NAMALWA (cell line): ENCODE measurements around the gene FMO4.
"Not testable (repeated sequence)": the region's sequence is repeated elsewhere in the genome, so short reads cannot be mapped to it uniquely, and the experiment has no call there.

ENCODE experiments used
- DNase-seq: peaks from one replicate; pipeline ENCODE4 v3.0.0-alpha.2; 2015; ENCODE audit warnings: low spot score

FMO4 gene

DNA sequence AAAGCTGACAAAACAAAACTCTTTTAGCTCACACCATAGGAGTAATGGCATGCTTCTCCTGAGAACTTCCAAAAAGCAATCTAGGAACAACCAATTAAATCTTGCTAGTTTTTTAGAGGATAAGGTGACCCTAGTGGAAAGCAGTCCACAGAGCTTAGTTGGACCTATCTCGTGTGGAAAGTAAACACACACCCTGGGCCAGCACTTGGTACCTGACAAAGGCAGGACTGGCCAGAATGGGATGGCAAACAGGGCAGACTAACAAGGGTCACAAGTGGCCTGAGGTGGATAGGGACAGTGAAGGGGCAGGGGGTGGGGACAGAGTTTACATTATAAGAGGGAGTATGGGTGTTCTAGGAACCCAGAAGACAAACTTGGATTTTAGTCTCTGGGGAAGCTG lies 22.0 kb downstream of the FMO4 start:
- no peak for DNase-seq

- DNase-seq = not testable (repeated sequence)
These were observed 25.4 kb downstream of the FMO4 start for GRCh38 chr1:171339345-171339744.

GRCh38 chr1:171343727-171344472 lies 29.9 kb downstream of the FMO4 start:
- DNase-seq = no peak

- DNase-seq = no peak
These were observed 30.5 kb downstream of the FMO4 start for GRCh38 chr1:171344473-171344820.

- DNase-seq = no peak
These were observed 31.6 kb downstream of the FMO4 start for GRCh38 chr1:171345536-171345935.

GRCh38 chr1:171346881-171347280 lies 32.9 kb downstream of the FMO4 start:
- no peak for DNase-seq

DNA sequence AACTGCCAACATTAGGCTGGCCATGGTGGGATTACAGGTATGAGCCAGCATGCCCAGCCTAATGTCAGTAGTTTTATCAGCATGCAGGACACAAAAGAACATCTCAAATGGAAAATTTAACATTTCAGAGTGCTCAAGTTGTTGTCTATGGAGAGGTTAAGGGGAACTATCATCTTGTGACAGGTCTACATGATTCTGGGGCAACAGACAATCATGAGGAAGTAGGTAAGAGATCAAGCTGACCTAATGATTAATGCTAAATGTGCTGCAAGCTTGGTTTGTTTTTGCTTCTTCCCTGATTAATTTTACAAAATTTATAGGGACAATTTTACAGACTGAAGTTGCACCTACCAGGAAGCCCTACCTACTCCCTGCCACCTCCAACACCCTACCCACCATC lies 36.6 kb downstream of the FMO4 start:
- no peak for DNase-seq

DNA sequence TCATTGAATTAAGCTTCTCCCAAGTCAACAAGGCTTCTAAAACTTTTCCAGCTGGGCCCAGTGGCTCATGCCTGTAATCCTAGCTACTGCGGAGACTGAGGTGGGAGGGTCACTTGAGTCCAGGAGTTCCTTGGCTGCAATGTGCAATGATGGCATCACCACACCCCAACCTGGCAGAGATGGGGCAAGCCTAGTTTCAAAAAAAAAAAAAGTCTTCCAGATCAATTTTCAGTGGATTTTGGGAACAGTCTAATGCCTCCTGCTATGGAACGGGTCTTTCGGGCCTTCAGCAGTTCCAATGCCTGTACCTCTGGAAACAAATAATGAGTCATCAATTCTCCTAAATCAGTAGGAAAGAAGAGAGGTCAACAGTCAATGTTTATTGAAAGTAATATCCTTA lies 38.0 kb downstream of the FMO4 start:
- DNase-seq = no peak

- DNase-seq = no peak
These were observed 38.6 kb downstream of the FMO4 start for GRCh38 chr1:171352554-171352953.

DNA sequence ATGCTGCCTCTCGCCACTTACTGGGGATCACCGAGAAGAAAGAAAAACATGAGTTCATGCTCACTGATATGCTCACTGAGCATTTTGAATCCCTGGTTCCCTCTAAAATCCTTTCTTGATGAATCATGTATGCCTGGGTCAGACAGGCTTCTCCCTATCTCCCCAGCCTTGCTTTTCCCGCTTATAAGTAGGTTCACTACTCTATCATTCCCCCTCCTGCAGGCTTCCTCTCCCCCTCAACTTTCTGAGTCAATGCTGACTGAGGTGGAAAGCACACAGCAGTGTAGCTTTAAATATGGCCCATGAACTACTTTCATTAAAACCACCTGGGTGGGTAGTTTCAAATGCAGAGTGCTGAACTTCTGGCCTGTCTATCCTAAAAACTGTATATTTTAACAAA lies 41.7 kb downstream of the FMO4 start:
- DNase-seq = no peak

- DNase-seq = no peak
These were observed 43.2 kb downstream of the FMO4 start for GRCh38 chr1:171357179-171357578.

GRCh38 chr1:171359355-171359648 lies 45.3 kb downstream of the FMO4 start:
- not testable (repeated sequence) for DNase-seq

GRCh38 chr1:171359731-171360527 lies 45.9 kb downstream of the FMO4 start:
- DNase-seq = not testable (repeated sequence)

DNA sequence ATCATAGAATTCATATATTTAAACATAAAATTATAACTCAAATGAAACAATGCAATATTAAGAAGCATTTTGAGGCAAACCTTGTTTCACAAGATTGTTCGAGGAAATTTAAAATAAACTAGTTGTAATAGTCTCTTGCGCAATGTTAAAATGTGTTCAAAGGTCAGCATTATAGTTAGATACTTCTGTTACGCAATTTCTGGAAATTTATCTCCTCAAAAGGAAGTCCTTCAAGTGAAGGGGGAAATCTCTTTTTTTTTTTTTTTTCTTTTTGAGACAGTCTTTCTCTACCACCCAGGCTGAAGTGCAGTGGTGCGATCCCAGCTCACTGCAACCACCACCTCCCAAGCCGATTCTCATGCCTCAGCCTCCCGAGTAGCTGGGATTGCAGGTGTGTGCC lies 52.1 kb downstream of the FMO4 start:
- no peak for DNase-seq

- no peak for DNase-seq
These were observed 52.8 kb downstream of the FMO4 start for GRCh38 chr1:171366816-171367215.

DNA sequence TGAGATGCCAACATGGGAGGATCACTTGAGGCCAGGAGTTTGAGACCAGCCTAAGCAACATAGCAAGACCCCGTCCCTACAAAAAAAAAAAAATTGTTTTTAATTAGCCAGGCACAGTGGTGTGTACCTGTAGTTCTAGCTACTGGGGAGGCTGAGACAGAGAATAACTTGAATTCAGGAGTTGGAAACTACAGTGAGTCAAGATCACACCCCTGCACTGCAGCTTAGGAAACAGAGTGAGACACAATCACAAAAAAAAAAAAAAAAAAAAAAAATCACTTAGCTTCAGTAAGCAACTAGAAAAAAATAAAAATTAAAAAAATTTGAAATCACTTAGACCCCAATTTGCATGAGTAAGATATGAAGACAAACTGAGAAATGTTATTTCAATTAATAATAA lies 53.5 kb downstream of the FMO4 start:
- no peak for DNase-seq

GRCh38 chr1:171372418-171373084 lies 58.6 kb downstream of the FMO4 start:
- DNase-seq = no peak

GRCh38 chr1:171373357-171374122 lies 59.6 kb downstream of the FMO4 start:
- DNase-seq = not testable (repeated sequence)

DNA sequence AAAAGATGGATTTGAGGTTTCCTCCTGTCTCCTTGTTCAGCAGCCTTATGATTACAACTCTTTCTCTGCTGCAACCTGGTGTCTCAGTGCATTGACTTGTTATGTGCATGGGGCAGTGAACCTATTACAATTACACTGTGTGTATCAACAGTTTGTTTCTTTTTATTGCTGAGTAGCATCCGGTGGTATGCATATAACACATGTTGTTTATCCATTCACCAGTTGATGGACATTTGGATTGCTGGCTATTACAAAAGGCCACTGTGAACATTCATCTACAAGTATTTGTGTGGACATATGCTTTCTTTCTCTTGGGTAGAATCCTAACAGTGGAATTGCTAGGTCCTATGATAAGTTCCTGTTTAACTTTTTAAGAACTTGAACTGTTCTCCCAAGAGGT lies 65.9 kb downstream of the FMO4 start:
- DNase-seq = no peak

DNA sequence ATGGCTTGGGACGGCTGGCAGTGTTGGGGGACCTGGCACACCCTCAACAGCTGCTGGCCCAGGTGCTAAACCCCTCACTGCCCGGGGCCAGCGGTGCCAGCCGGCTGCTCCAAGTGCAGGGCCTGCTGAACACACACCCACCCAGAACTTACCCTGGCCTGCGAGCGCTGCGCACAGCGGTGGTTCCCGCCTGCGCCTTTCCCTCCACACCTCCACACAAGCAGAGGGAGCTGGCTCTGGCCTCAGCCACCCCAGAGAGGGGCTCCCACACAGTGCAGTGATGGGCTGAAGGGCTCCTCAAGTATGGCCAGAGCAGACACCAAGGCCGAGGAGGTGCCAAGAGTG lies 67.9 kb downstream of the FMO4 start:
- no peak for DNase-seq

- no peak for DNase-seq
These were observed 70.5 kb downstream of the FMO4 start for GRCh38 chr1:171384496-171384895.

DNA sequence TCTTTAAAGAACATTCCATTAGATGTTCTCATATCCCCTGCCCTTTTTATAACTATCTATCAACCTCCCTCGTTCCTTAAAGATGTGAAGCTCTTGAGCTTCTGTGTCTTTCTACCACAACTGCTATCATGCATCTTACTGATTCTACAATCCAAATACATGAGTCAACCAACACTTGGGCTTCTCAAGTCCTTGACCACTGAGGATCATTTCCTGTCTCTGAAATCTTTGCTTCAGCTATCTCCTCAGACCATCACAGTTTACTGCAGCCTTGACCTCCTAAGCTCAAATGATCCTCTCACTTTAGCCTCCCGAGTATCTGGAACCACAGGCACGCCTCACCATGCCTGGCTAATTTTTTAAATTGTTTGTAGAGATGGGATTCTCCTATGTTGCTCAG lies 75.2 kb downstream of the FMO4 start:
- no peak for DNase-seq

GRCh38 chr1:171390740-171391139 lies 76.8 kb downstream of the FMO4 start:
- DNase-seq = not testable (repeated sequence)
